HEK293 (cell line): ENCODE results near the gene DSC2.

Experiments used
- KLF7 ChIP-seq: fragments of 450-650 bp; formaldehyde crosslinking; IDR thresholded peaks from 2 replicates; pipeline ENCODE4 v1.5.1; 2016; ENCODE audit warnings: missing biosample characterization, missing genetic modification characterization, borderline replicate concordance
- KLF9 ChIP-seq: fragments of 450-650 bp; formaldehyde crosslinking; IDR thresholded peaks from 2 replicates; pipeline ENCODE4 v1.5.1; 2016; ENCODE audit warnings: missing biosample characterization, missing genetic modification characterization, low read depth
- ZBTB20 ChIP-seq: fragments of 450-650 bp; formaldehyde crosslinking; IDR thresholded peaks from 2 replicates; pipeline ENCODE4 v1.5.1; 2016; ENCODE audit warnings: missing biosample characterization, missing genetic modification characterization
- ZFP41 ChIP-seq: fragments of 450-650 bp; formaldehyde crosslinking; IDR thresholded peaks from 2 replicates; pipeline ENCODE4 v1.5.1; 2016; ENCODE audit warnings: missing biosample characterization, missing genetic modification characterization, borderline replicate concordance
- ZNF48 ChIP-seq: fragments of 450-650 bp; formaldehyde crosslinking; IDR thresholded peaks from 2 replicates; pipeline ENCODE4 v1.5.1; 2016; ENCODE audit warnings: missing biosample characterization, missing genetic modification characterization
- ZNF558 ChIP-seq: fragments of 450-650 bp; formaldehyde crosslinking; IDR thresholded peaks from 2 replicates; pipeline ENCODE4 v1.5.1; 2016; ENCODE audit warnings: missing biosample characterization, missing genetic modification characterization
- TF ChIP-seq, protein P1 (sequence below): fragments of 450-650 bp; formaldehyde crosslinking; IDR thresholded peaks from 2 replicates; pipeline ENCODE4 v1.5.1; 2016; ENCODE audit warnings: missing biosample characterization, missing genetic modification characterization

DNA sequence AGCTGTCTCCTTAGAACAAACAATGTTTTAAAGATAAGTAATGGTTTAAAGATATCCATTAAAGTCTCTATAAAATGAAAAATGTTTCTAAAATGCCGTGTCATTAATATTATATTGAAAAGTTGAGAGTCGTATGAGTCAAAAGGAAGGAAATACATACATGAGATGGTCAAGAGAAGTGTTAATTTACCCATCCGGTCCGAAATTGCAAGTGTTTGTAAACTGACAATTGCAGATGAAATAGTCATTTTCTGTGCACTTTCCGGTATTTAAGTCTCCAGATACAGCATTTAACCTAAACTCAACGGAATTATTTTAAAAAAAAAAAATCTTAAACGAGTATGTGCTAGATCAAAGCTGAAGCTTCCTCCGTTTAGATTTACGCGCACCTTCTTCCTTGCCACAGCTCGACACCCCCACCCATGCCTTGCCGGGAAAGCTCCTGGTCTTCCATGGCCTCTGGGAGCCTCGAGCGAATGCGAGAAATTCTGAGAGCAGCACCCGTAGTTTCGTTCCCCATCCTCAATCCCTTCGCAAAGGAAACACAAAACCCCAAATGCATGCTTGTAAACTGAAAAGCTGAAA is 61.4 kb downstream of the DSC2 start:
- TF ChIP-seq, protein P1, sequence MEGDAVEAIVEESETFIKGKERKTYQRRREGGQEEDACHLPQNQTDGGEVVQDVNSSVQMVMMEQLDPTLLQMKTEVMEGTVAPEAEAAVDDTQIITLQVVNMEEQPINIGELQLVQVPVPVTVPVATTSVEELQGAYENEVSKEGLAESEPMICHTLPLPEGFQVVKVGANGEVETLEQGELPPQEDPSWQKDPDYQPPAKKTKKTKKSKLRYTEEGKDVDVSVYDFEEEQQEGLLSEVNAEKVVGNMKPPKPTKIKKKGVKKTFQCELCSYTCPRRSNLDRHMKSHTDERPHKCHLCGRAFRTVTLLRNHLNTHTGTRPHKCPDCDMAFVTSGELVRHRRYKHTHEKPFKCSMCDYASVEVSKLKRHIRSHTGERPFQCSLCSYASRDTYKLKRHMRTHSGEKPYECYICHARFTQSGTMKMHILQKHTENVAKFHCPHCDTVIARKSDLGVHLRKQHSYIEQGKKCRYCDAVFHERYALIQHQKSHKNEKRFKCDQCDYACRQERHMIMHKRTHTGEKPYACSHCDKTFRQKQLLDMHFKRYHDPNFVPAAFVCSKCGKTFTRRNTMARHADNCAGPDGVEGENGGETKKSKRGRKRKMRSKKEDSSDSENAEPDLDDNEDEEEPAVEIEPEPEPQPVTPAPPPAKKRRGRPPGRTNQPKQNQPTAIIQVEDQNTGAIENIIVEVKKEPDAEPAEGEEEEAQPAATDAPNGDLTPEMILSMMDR (tag by site-specific recombination), result no peak
- no peak for TF ChIP-seq ZNF558 (tag by site-specific recombination)
- no peak for TF ChIP-seq ZFP41 (tag by site-specific recombination)
- TF ChIP-seq KLF9 (tag by site-specific recombination), result no peak
- TF ChIP-seq ZBTB20 (tag by site-specific recombination), result no peak
- no peak for TF ChIP-seq KLF7 (tag by site-specific recombination)
- TF ChIP-seq ZNF48 (tag by site-specific recombination), result no peak
